Measurements from ENCODE around the gene HHEX. TPM values are rescaled to one million over a fixed set of nuclear protein-coding genes. Genes with fewer than 3 reads are reported as not detected.
"Not testable (repeated sequence)": the region's sequence is repeated elsewhere in the genome, so short reads cannot be mapped to it uniquely, and the experiment has no call there.

The HHEX gene
- polyA plus RNA-seq (ENCODE audit: insufficient read length), result 8.1 TPM

GRCh38 chr10:92689663-92690210 is at the start of gene HHEX:
Gene HHEX (plus strand): TSS chr10:92689955. CDS start chr10:92689987, 32 bp downstream.
- DNase-seq, result peak; percentile 50

GRCh38 chr10:92640107-92640506 is 49.6 kb upstream of the HHEX start:
- DNase-seq, result no peak

GRCh38 chr10:92641492-92641891 is 48.3 kb upstream of the HHEX start:
- no peak for DNase-seq

- no peak for DNase-seq
Measured at GRCh38 chr10:92644921-92645320, 44.8 kb upstream of the HHEX start.

- not testable (repeated sequence) for DNase-seq
Measured at GRCh38 chr10:92650864-92651263, 38.9 kb upstream of the HHEX start.

- no peak for DNase-seq
Measured at GRCh38 chr10:92655426-92655825, 34.3 kb upstream of the HHEX start.

GRCh38 chr10:92656266-92656961 is 33.3 kb upstream of the HHEX start:
- DNase-seq, result no peak

DNA sequence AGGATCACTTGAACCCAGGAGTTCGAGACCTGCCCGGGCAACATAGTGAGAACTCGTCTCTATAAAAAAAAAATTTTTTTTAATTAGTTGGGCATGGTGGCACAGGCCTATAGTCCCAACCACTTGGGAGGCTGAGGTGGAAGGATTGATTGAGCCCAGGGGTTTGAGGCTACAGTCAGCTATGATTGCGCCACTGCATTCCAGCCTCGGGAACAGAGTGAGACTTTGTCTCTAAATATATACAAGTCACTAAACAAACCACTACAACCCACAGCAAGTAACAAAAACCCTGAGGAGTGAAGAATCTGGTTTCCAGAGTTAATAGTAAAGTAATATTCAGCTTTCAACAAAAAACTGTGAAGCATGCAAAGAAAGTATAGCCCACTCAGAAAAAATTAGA is 32.7 kb upstream of the HHEX start:
- no peak for DNase-seq

DNA sequence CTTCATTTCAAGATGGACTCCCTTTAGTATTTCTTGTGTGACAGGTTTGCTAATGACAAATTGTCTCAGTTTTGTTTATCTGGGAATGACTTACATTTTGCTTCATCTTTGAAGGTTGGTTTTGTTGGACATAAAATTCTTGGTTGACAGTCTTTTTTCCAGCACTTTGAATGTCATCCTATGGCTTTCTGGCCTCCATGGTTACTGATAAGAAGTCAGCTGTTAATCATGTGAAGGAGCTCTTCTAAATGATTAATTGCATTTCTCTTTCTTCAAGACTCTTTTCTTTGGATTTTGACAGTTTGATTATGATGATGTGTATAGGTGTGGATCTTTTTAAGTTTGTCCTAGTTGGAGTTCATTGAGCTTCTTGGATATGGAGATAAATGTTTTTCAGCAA is 26.9 kb upstream of the HHEX start:
- DNase-seq, result no peak

- no peak for DNase-seq
Measured at GRCh38 chr10:92664322-92664721, 25.4 kb upstream of the HHEX start.

DNA sequence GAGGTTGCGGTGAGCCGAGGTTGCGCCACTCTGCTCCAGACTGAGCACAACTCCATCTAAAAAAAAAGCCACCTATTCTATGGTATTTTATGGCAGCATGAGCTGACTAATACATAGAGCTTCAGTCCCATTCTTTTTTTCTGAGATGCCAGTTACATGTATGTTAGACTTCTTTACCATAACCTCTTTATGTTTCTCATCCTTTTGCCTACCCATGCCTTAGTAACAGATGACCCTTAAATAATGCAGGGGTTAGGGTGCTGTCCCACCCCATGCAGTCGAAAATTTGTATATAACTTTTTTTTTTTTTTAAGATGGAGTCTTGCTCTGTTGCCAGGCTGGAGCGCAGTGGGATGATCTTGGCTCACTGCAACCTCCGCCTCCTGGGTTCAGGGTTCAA is 22.7 kb upstream of the HHEX start:
- DNase-seq, result no peak

- DNase-seq, result no peak
Measured at GRCh38 chr10:92677708-92678107, 12.0 kb upstream of the HHEX start.

DNA sequence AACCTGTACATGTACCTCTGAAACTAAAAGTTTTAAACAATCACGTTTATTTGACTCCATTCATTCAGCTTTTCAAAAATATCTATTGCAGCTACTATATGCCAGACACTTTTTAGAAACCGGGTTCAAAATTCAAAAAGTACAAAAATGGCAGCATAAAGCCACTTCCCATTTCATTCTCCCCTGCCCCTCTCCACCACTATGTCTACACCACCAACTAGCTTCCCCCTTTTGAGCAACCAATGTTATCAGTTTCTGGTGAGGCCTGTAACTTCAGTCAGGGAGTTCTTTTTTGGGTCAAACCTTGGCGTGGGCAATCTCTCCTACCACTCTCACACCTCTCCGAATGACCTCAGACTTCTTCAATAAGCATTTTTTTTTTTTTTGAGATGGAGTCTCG is 11.5 kb upstream of the HHEX start:
- DNase-seq, result no peak

GRCh38 chr10:92681306-92681834 is 8.4 kb upstream of the HHEX start:
- no peak for DNase-seq

GRCh38 chr10:92688573-92688926 is 1.2 kb upstream of the HHEX start:
- DNase-seq, result no peak

GRCh38 chr10:92688927-92689662 is 660 bp upstream of the HHEX start:
- peak; percentile 29 for DNase-seq

GRCh38 chr10:92690211-92690914 is 608 bp downstream of the HHEX start:
- DNase-seq, result peak; percentile 31

- no peak for DNase-seq
Measured at GRCh38 chr10:92690915-92691590, 1.3 kb downstream of the HHEX start.

GRCh38 chr10:92691591-92692079 is 1.9 kb downstream of the HHEX start:
- peak; percentile 47 for DNase-seq

DNA sequence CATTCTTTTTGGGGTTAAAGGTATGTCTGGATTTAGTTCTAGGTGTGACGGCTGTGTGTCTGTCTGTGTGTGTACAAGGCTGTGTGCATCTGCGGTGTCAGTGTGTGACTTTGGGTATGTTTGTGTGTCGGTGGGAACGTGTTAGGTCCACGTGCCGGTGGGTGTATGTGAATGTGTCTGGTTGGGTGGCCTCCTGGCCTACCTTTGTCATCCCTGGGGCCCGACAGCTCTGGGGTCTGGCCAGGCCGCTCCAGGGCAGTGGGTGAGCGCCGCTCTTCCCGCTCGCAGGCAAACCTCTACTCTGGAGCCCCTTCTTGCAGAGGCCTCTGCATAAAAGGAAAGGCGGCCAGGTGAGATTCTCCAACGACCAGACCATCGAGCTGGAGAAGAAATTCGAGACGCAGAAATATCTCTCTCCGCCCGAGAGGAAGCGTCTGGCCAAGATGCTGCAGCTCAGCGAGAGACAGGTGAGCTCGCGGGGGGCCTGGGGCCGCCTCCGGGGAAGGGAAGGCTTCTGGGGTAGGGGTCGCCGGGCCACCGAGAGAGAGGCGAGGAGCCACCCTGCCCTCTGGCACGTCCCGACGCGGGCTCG is 2.4 kb downstream of the HHEX start:
- DNase-seq, result no peak

DNA sequence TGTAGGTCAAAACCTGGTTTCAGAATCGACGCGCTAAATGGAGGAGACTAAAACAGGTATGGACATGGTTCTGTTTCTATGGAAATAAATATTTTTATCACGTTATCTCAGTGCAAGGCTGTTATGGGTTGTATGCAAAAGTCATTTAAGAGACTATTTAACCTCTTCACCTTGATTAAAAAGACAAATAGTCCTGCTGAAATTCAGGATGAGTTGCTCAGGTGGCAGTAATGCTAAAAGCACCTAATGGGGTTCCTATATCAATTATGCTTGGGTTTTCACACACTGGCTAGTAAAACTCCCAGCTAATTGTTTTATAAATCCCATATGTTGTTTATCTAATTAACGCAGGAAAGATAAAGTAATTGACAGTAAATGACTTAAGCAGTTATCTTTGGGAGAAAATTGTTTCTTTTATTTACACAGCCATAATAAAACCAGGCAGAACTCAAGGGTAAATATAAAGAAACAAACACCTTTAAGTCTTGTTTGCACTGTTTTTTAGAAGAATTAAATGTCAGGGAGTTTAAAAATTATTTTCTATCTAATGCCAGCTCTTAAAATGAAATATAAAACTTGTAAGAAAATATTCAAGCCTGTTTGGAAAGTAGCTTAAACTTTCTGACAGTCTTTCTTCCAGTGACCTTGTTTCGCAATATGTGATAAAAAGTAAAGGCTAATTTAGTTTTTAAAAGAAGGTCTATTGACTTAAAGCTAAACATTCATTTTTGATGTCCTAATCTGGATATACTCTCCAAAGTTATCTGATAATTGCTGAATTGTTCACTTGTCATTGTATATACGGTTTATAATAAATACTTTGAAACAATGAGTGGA is 3.2 kb downstream of the HHEX start:
- no peak for DNase-seq

Data from hindlimb muscle (tissue), 1 donor.